ENCODE results near the gene STPG2.
"Not testable (repeated sequence)": the region's sequence is repeated elsewhere in the genome, so short reads cannot be mapped to it uniquely, and the experiment has no call there.

The STPG2 gene

DNA sequence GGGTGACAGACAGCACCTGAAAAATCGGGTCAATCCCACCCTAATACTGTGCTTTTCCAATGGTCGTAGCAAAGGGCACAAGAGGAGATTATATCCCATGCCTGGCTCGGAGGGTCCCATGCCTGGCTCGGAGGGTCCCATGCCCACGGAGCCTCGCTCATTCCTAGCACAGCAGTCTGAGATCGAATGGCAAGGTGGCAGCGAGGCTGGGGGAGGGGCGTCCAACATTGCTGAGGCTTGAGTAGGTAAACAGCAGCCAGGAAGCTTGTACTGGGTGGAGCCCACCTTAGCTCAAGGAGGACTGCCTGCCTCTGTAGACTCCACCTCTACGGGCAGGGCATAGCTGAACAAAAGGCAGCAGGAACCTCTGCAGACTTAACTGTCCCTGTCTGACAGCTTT lies 365.1 kb downstream of the STPG2 start:
- DNase-seq, result no peak

DNA sequence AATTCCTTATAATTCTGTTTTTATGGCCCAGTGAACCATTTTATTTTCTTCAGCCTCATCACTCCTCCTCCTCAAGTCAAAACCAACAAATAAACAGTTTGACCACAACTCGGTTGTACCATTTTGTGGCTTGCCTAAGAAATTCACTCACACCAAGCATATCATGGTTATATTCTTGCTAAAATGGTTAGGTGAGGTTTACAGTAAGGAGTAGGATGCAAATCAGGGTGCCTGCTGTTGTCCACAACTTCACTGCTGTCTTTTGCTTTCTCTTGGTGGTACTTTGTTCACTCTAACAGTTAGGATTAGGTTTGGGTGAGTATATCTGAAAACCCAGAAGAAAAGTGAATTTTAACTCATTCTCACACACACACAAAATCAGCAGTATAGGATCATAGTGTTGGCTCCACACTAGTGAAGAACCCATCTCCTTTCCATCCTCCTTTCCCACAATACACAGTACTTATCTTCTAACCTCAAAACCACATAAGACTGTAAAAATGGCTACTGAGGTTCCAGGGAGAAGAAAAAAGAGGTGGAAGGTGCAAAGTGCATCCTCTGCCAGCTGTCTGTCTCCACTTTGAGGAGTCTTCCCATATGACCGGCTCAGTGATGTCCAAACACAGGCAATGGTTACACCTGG lies 368.8 kb downstream of the STPG2 start:
- no peak for DNase-seq

DNA sequence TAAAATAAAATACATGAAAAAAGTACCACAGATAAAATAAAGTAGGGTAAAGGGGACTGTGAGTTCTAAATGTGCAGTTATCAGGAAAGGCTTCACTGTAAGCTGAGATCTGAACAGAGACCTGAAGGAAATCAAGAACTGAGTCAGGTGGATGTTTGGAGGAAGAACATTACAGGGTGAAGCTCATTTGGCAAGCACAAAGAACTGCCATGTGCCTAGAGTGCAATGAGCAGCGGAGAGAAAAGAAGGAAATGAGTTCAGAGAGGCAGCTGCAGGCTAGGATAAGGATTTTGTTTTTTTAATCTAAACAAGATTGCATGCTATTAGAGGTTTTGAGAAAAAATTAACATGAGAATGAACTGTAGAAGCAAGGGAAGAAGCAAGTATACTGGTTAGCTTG lies 373.1 kb downstream of the STPG2 start:
- no peak for DNase-seq

DNA sequence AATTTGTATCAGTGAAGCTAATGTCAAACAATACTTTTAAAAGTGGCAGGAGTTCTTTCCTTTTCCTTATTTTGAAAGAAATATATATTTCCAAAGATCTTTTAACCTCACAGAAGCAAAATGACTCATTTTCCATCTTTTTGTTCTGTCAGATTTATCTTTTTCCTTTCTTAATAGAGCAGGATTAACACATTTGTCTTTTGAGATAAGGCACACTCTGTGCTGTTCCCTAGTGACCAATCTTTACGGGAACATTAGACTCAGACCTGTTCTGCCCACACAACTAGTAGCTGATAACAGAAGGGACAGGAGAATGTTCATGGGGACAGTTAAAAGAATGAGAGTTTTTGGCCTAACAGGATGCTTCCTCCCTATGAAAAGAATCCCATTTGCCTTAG lies 381.2 kb downstream of the STPG2 start:
- no peak for DNase-seq

DNA sequence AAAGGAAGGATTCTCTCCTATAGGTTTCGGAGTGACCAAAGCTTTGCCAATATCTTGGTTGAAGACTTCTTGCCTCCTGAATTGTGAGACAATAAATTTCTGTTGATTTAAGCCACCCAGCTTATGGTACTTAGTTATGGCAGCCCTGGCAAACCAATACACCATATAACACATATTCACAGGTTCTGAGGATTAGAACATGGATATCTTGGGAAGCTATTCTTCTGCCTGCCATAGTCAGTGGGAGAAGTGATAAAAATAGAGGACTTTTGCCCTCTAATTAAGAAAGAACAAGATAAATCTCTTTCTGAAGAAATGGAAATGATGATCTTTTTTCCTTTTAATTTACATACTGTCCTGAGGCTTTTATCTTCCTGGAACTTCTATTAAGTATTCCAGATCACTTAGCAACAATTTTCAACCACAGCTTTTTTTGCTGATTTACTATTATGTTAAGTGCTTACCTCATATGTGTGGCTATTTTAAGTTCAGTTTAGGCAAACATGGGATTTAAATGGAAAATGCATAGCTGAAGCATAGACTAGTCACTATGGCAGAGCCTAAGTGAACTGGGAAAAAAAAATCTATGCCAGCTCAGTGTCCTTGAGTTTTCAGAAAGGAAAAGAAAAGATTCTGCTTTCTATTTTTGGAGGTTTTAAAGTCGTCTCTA lies 381.7 kb downstream of the STPG2 start:
- DNase-seq, result no peak

DNA sequence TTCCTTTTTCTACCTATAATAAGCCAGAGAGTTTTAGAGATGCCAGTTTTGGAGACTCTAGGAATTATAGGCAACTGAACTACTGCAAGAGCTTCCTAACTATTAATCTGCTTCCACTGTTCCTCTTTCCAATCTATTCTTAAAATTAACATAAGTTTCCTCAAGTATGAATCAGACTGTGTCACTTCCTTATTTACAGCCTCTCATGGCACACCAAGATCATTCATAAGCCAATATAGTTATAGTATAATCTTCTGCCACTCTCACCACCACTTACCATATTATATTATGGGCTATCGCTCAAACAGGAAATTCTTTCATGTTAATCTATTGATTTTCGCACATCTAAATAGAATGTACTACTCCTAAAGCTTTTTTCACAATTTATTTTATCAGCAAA lies 383.5 kb downstream of the STPG2 start:
- no peak for DNase-seq

DNA sequence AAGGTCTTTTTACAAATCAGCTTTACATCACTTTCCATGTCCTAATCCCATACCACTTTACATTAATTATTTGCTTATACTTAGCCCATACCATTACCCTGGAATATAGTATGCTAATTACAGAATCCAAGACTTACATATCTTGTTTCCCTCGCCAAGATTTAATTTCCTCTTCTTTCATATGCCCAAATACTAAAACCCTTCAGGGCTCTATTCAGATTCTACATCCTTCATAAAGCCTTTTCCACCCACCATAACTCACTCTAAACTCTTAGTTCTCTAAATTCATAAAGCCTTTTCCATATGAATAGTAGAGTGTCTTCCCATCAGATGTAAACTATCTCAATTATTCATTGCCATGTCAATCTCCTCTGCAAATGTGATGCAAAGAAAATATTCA lies 390.7 kb downstream of the STPG2 start:
- DNase-seq, result no peak

DNA sequence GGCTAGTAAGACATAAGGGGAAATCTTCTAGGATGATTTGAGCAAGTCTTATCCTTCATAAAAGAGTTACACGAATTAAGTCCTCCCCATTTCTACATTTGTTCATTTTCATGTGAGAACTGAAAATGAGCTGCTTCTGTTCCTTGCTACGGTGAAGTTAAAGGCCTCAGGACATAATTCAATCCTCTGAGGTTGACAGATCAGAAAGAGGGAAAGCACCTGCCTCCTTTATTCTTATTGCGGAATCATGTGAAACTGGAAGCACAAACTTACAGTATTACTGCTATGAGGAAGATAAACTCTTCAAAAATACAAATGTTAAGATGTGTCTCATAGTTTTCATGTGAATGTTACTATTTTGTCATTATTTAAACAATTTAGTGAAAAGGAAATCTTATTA lies 395.3 kb downstream of the STPG2 start:
- no peak for DNase-seq

DNA sequence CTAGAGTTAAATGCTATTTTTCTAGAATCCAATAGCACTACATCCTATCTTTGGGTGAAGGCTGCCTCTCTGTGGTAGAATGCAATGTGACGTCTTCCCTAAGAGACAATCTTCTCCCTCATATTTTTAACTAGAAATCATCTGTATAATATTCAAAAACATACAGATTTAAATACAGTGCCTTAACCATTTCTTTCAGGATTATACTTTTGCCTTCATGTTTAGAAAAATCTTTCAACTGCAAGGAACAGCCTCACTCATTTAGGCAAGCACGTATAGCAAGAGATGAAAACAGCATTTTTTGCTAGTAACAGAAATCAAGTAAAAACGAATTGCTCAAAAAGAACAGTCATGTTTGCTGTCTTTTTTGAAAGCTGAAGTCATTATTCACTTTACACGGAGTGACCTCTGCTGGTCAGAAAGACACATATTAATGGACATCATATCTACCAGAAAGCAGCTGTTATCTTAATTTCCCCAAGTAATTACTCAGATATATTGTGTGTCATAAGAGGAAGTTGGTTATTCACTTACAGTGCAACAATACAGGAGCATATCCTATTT lies 422.3 kb downstream of the STPG2 start:
- no peak for DNase-seq

DNA sequence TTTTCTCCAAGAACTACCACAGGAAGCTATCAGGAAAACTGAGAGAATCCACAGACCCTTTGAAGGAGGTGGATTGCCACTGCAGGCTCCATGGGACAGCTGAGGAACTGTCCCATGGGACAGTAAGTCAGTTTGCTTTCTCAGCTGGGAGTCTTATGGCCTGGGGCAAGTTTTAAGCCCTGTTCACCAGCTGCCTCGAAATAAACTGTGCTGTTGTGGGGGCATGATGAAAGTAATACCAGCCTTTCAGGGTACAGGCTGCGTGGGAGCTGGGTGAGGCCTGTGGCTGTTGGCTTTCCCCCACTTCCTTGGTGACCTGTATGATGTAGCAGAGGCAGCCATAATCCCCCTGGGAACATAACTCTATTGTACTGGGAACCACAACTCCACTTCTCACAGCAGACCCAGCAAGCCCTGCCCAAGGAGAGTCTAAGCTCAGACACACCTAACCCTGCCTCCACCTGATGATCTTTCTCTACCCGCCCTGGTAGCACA lies 452.1 kb downstream of the STPG2 start:
- DNase-seq, result no peak

DNA sequence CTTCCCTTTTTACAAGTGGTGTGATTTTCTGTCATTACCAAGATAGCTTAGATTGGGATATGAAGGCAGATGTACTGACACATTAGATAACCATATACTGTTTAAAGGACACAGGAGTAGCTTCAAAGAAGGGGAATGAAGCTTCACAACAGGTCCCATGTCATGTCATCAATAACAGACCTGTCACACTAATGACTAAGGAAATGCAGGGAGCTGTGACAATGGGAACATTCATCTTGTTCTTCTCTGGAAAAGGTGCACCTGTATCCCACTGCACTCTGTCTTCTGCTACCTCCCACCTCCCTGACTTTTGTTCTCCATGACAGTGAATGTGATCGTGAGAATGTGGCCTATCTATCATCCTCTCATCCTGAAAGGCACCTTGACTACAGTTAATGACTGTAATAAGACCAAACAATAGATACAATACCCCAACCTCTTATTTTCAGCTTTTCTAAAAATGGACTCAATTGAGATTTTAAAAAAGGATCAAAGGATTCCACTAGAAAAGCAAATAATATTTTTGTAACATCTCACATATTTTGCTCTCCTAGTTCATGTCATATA lies 472.5 kb downstream of the STPG2 start:
- no peak for DNase-seq

DNA sequence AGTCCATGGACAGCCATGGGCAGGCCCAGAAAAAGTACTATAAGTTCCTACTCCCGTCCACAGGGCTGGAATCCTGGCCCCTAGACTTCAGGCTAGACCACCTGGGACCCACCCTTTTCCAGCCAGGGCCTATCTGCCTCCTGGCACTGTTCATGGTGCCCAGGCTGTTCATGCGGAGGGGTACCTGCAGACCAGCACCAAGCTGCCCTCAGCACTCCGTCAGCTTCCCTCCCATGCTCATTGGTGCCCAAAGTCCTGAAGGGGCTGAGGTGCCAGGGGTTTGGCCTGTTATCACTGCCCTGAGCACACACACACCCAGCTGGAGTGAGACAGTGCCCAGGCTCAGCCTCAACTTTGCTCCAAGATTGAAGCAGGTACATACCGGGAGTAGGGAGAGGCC lies 477.7 kb downstream of the STPG2 start:
- DNase-seq, result no peak

DNA sequence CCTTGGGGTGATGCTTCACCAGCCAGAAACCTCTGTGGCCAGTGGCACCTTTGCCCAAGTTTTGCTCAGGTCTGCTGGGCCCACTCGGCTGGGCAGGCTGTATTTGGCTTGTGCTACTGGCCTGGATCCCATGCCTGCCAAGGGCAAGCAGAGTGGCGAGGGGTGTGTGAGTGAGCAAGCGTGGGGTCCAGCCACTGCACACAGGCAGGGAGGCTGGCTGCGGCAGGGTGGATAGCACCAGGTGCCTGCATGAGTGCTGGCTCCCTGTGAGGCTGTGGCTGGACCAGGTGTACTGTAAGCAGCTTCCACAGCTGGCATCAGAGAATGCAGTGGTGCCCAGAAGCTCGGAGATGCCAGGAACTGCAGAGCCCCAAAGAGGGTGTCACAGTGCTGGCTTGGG lies 478.5 kb downstream of the STPG2 start:
- no peak for DNase-seq

DNA sequence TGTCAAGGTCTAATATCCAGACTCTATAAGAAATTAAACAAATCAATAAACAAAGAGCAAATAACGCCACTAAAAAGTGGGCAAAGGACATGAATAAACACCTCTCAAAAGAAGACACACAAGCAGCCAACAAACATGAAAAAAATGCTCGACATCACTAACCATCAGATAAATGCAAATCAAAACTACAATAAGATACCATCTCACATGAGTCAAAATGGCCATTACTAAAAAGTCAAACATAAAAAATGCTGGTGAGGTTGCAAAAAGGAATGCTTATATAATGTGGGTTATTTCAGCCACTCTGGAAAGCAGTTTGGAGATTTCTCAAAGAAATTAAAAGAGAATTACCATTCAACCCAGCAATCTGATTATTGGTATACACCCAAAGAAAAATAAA lies 481.1 kb downstream of the STPG2 start:
- DNase-seq, result no peak

DNA sequence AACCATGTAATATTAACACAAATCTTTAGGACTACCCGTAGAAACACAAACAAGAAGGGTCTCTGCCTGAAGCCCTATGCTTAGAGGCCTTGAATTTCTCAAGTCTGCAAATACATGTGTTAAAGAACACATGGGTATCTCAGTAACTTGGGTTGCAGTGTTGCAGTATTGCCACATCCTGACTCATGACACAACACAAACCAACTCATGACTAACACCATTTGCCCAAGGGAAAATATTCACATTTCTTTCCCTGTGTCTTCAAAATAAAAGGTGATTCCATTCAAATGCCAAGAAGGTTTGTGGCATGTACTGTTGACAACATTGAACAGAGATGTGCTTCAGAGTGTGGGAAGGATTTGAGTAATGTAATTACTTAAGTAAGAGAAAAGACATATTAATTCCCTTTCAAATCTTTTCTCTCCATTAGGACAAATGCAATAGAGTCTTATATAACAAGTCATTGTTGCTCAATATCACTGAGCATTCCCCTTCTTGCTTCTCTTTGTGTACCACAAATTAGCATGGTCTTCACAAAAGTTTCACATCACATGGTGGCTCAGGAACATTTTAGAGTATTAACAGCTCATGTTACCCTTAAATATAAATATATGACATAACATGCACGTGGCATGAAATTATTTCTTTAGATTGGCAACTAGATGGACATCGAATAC lies 487.1 kb downstream of the STPG2 start:
- DNase-seq, result no peak

DNA sequence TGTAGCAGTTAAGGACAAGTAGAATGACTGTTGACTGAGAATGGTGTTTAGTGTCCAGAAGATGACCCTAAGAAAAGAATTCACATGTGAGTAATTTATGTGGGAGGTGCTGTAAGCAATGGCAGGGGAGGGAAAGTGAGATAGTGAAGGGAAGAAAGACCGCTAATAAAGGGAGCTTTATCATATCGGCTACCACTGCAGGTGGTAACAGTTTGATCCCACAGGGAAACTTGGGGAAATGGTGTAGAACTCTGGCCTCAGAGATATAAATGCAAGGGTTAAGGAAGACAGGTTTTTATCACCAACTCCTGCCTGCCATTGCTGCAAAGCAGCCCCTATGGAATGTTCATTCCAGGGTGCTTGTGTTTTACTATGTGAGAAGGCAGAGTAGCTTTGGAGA lies 489.6 kb downstream of the STPG2 start:
- DNase-seq, result no peak

DNA sequence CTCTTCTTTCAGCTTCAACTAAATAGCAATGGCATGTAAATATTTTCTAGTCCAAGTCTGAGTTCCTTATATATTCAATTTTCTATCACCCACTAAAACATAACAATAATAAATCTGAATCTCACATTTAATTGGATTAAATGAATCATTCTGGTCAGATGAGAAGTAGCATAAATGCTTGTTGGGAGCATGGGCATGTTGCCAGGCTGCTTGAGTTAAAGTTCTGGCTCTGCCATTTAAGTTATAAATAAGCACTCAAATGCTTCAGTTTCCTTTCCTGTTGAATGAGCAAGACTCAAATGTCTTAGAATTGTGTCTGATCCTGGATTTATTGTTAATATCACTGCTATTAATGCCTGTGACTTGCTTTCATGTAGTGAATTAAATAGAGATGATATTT lies 496.3 kb downstream of the STPG2 start:
- no peak for DNase-seq

DNA sequence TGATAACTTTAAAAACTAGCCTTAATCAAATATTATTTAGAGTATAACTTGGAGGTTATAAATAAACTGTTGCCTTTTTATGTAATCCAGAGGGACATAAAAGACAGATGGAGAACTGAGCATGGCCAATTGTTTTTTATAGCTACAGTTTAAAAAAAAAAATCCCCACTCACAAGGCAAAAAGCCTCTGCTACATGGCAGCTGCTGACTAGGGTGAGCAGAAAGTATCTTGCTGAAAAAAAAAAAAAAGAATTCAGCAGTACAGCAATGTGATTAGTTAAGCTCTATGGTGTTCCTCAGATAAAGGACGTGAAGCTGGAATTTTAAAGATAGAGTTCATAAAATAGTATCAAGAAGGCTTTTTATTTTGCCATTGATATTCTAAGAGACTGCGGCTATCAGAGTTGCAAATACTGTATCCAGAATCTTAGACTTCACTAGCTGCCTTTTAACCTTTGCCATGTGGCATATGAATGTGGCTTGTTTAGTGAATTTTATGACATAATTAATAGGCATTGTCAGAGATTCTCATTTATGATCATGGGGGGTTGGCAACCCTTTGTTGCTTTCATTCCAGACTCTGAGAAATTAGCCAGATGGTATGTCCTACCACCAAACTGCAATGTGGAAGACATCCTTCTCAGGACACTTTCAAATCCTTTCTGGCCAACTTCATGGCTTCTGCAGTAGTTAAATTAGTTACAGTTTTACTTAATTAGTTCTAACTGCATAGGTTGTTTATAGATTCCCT lies 498.0 kb downstream of the STPG2 start:
- no peak for DNase-seq

DNA sequence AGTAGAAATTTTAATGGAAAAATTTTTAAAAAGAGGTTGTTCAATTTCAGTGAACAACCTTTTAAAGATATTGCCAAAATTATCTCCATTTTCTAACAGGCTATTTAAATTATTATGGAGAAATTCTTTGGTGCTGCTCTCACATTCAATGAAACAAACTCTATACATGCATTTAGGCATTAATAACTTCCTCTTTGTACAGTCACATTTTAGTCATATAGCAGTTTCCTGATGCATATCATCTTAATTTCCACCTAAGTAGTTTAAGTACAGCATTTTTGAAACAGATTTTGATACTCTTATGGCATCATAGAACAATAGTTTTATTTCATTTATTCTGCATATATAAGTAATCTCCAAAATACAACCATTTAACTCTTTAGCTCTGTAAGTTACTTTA lies 500.1 kb downstream of the STPG2 start:
- DNase-seq, result no peak

DNA sequence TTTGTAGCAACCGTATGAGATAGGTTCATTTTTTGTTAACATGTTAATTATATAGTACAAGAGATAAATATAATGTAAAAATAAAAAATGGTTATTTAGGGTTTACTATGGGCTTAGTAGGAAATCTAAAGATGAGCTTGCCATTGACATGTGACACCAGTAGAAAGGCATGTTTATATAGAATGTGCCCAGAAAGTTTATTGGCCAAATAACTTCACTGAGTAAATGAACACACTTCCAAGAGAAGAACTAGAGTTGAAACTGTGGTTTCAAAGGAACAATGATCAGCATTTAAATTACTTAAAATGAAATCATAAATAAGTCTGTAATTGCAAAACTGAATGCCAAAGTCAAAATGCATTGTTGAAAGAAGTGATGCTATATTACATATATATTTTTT lies 503.3 kb downstream of the STPG2 start:
- no peak for DNase-seq

DNA sequence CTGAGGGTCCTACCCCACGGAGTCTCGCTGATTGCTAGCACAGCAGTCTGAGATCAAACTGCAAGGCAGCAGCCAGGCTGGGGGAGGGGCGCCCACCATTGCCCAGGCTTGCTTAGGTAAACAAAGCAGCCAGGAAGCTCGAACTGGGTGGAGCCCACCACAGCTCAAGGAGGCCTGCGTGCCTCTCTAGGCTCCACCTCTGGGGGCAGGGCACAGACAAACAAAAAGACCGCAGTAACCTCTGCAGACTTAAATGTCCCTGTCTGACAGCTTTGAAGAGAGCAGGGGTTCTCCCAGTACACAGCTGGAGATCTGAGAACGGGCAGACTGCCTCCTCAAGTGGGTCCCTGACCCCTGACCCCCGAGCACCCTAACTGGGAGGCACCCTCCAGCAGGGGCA lies 509.4 kb downstream of the STPG2 start:
- not testable (repeated sequence) for DNase-seq

DNA sequence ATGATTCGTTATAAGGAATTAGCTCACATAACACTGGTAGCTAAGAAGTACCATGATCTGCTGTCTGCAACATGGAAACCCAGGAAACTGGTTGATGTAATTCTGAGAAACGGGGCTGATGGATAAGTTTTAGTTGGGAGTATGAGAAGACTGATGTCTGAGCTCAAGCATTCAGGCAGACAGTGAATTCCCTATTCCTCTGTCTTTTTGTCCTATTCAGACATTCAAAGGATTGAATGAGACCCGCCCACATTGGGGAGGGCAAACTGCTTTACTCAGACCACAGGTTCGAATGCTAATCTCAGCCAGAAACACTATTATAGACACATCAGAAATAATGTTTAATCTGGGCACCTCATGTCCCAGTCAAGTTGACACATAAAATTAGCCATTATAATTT lies 515.5 kb downstream of the STPG2 start:
- DNase-seq, result no peak

DNA sequence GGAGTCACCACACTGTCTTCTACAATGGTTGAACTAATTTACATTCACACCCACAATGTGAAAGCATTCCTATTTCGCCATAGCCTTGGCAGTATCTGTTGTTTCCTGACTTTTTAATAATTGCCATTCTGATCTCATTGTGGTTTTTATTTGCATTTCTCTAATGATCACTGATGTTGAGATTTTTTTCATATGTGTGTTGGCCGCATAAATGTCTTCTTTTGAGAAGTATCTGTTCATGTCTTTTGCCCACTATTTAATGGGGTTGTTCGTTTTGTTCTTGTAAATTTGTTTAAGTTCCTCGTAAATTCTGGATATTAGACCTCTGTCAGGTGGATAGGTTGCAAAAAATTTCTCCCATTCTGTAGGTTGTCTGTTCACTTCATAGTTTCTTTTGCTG lies 519.1 kb downstream of the STPG2 start:
- no peak for DNase-seq
